Fibroblast of pulmonary artery (primary cell): ENCODE results near the gene RAD51AP2.

Experiments used
- DNase-seq: peaks from one replicate; pipeline ENCODE4 v3.0.0-alpha.2; 2010; ENCODE audit warnings: low read depth
- H3K4me3 ChIP-seq: replicated peaks from 2 replicates; pipeline ENCODE4 v1.5.1; 2011; ENCODE audit warnings: low read depth, mild to moderate bottlenecking, control low read depth, low read length, moderate library complexity
- CTCF ChIP-seq: IDR thresholded peaks from 2 replicates; pipeline ENCODE4 v1.5.1; 2011; ENCODE audit warnings: mild to moderate bottlenecking, control low read depth, low read length, inconsistent platforms; ENCODE audit errors: missing control alignments

Gene RAD51AP2

GRCh38 chr2:17547737-17548136, 29.5 kb upstream of the RAD51AP2 start:
- H3K4me3 ChIP-seq, result no peak overlapping the region
- no peak for TF ChIP-seq CTCF
- no peak for DNase-seq

- no peak for TF ChIP-seq CTCF
- no peak for DNase-seq
- no peak overlapping the region for H3K4me3 ChIP-seq
These were observed 29.0 kb upstream of the RAD51AP2 start for GRCh38 chr2:17547237-17547636.

- no peak overlapping the region for H3K4me3 ChIP-seq
- no peak for DNase-seq
- TF ChIP-seq CTCF, result no peak
These were observed 27.7 kb upstream of the RAD51AP2 start for GRCh38 chr2:17545680-17546613.

- H3K4me3 ChIP-seq, result no peak overlapping the region
- no peak for TF ChIP-seq CTCF
- DNase-seq, result peak; percentile 20
These were observed 26.0 kb upstream of the RAD51AP2 start for GRCh38 chr2:17544256-17544655.

- TF ChIP-seq CTCF, result no peak
- no peak overlapping the region for H3K4me3 ChIP-seq
- DNase-seq, result no peak
These were observed 25.6 kb upstream of the RAD51AP2 start for GRCh38 chr2:17543848-17544247.

GRCh38 chr2:17543131-17543660, 25.0 kb upstream of the RAD51AP2 start:
- TF ChIP-seq CTCF, result no peak

More at GRCh38 chr2:17543131-17543660, 25.0 kb upstream of the RAD51AP2 start:
- H3K4me3 ChIP-seq, result no peak overlapping the region
- DNase-seq, result no peak
